GM21825 (cell line): ENCODE results near the gene GALNT9.
"Not testable (repeated sequence)": the region's sequence is repeated elsewhere in the genome, so short reads cannot be mapped to it uniquely, and the experiment has no call there.

Experiments
- ATAC-seq: cut with Tn5 transposase; IDR thresholded peaks from one replicate; pipeline ENCODE4 v1.9.1; 2021; ENCODE audit warnings: mild to moderate bottlenecking, moderate library complexity; ENCODE audit not compliant: unreplicated experiment

The GALNT9 gene

DNA sequence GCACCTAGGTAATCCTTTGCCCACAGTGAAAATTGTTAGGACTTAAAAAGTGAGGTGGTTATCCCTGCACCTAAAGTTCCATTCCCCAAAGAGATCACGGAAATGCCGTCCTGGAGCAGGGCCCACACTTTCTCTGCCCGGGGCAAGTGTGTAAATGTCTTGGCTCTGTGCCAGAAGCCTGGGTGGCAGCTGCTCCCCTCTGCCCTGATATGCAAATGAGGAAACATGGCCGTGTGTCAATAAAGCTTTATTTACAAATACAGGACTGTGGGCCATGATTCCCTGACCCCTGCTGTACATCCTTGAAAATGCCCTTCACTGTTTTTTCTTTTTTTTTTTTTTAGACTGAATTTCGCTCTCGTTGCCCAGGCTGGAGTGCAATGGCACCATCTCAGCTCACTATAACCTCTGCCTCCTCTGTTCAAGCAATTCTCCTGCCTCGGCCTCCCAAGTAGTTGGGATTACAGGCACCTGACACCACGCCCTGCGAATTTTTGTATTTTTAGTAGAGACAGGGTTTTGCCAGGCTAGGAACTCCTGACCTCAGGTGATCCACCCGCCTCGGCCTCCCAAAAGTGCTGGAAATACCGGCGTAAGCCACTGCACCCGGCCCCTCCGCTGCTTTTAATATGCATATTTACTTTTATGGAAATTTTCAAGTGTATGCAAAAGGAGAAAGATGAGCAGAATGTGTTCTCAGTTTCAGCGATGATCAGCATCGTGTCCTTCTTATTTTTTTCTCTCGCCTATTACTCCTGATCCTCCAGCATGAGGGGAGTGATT lies 75.5 kb downstream of the GALNT9 start:
- no peak for ATAC-seq

- ATAC-seq: not testable (repeated sequence)
Measured at GRCh38 chr12:132252981-132253380, 76.4 kb downstream of the GALNT9 start.

DNA sequence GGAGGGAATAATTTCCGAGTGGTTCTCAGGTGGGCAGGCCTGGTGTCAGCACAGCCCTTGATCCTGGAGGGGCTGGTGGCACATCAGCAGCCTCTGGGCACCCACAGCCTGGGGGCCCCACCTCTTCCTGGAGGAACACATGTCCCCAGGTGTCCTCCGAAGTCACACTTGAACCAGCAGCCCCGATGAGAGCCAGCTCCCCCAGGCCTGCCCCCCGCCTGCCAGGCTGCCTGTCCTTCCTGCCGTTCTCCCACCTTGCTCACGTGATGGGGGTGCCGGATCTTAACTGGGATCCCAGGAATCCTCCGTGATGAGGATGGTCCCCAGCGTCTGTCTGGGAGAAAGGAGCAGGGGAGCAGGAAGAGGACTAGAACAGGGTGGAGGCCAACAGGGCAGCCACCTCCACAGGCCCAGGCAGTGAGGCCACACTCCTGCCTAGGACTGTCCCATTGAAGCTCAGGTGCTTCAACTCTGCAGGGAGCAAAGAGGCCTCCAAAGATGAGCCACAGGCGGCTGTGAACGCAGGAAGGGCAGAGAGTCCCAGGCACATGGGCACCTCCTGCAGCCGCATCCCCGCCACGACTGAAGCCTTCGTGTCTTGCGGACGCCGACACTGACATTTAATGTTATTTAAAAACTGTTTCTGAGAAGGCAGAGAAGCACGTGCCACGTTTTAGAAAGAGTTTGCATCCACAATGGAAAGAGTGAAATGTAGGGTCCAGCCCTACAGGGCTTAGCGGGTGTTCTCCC lies 77.5 kb downstream of the GALNT9 start:
- no peak for ATAC-seq

- no peak for ATAC-seq
Measured at GRCh38 chr12:132251310-132251709, 78.1 kb downstream of the GALNT9 start.

GRCh38 chr12:132250707-132251106 lies 78.7 kb downstream of the GALNT9 start:
- no peak for ATAC-seq

DNA sequence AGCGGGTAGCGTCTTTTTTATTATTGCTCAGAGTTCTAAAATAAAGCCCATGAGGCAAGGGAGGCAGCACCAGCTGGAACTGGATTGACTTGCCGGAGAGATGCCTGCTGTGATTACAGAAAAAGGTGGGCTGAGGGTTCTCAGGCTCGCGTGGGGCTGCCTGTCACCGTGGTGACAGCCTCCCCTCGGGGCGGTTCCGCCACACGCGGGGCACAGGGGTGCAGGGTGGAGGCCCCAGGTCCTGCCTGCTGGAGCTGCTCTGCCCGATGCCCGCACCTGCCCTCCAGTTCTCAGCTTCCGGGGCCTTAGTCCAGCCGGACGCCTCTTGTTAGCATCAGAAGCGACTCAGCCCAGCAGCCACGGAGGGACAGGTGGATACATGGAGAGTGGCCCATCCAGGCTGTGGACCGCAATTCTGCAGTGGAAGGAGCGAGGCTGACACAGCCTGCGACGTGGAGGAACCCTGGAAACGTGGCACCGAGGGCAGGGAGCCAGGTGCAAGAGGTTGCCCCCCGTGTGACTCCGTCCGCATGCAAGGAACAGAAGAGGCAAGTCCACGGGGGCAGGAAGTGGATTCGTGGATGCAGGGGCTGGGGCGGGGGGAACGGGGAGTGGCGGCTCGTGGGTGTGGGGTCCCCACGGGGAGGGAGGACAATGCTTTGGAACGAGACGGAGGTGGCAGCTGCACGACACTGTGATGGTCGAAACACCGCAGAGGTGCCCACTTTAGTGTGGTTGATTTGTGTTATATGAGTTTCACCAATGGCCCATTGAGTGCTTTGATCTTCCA lies 79.5 kb downstream of the GALNT9 start:
- no peak for ATAC-seq

GRCh38 chr12:132248453-132249167 lies 80.8 kb downstream of the GALNT9 start:
- no peak for ATAC-seq

- no peak for ATAC-seq
Measured at GRCh38 chr12:132247718-132248452, 81.5 kb downstream of the GALNT9 start.

GRCh38 chr12:132246997-132247717 lies 82.2 kb downstream of the GALNT9 start:
- ATAC-seq: no peak

DNA sequence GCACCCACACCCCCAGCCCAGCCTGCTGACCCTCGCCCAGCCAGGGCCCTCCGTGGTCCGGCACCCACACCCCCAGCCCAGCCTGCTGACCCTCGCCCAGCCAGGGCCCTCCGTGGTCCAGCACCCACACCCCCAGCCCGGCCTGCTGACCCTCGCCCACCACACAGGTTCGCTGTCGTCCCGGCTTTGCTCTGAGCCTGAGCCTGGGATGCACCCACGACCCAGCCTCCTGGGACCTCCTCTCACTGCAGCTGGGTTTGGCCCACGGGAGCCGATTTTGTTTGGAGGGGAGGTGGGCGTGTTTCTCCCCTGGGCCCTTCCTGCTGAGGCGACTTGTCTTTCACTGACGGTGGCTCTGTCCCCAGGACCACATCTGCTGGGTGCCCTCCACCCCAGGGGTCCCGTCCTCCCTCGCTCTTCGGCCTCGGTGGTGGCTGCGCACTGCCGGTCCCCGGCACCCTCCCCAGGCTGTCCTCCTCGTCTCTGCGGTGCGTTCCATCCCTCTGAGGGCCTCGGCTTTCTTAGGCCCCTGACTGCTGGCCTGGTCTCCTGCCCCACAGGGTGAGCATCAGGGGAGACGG lies 83.8 kb downstream of the GALNT9 start:
- no peak for ATAC-seq

DNA sequence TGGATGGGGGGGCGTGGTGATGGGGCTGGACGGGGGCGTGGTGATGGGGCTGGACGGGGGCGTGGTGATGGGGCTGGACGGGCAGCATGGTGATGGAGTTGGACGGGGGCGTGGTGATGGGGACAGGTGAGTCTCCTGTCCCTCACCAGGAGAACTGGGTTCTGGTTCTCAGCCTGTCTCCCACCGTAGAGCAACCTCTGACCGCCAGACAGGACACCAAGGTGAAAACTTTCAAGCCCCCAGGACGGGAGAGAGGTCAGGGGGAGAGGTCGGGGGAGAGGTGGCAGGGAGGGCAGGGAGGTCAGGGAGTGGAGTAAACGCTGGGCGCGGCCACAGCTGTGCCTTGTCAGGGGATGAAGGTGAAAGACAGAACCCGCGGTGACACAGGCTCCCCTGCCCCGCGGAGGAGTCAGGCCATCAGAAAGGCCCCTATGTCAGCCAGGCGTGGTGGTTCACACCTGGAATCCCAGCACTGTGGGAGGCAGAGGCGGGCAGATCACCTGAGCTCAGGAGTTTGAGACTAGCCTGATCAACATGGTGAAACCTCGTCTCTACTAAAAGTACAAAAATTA lies 84.6 kb downstream of the GALNT9 start:
- ATAC-seq: no peak

GRCh38 chr12:132243596-132244310 lies 85.6 kb downstream of the GALNT9 start:
- no peak for ATAC-seq

DNA sequence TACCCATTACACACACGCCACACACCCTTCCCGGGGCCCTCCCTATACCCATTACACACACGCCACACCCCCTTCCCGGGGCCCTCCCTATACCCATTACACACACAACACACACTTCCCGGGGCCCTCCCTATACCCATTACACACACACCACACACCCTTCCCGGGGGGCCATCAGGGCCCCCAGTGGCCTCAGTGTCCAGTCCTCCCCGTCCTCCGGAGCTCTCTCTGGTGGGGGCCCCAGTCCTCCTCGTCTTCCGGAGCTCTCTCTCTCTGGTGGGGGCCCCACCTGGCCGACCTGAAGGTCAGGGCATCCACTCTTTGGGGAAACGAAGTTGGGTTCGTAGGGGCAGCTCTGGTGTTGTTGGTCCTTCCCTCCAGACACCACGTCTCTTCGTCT lies 86.2 kb downstream of the GALNT9 start:
- ATAC-seq: not testable (repeated sequence)

GRCh38 chr12:132240669-132241007 lies 88.8 kb downstream of the GALNT9 start:
- ATAC-seq: not testable (repeated sequence)

- ATAC-seq: no peak
Measured at GRCh38 chr12:132239796-132240668, 89.4 kb downstream of the GALNT9 start.

DNA sequence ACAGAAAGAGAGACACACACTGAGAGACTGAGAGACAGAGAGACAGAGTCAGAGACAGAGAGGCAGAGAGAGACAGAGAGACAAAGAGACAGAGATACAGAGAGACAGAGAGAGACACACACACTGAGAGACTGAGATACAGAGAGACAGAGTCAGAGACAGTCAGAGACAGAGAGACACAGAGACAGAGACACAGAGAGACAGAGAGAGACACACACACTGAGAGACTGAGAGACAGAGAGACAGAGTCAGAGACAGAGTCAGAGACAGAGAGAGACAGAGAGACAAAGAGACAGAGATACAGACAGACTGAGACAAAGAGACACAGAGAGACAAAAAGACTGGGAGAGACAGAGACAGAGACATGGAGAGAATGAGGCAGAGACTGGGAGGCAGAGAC lies 90.0 kb downstream of the GALNT9 start:
- ATAC-seq: no peak

DNA sequence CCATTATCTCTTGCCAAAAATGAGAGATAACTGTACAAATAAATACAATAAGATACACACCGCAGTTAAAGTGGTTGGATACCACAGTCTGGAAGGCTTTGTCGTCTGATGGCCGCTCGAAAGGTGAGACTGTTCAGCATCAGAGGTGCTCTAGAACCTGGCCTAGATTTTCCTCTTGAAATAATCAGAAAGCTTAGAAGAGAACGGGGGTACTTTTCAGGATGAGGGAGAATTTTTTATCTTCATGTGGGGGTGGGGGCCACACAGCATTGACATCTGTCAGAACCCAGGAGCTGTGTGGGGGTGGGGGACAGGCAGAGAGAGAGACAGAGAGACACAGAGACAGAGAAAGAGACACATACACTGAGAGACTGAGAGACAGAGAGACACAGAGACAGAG lies 90.5 kb downstream of the GALNT9 start:
- no peak for ATAC-seq
